Fibroblast of mammary gland (primary cell): ENCODE results near the gene NCLN.
"Not testable (repeated sequence)": the region's sequence is repeated elsewhere in the genome, so short reads cannot be mapped to it uniquely, and the experiment has no call there.

Experiments
- DNase-seq: peaks from one replicate; pipeline ENCODE4 v3.0.0-alpha.2; 2010; ENCODE audit warnings: low read depth
- H3K4me3 ChIP-seq: 2 replicates; pipeline ENCODE4 v1.5.1; 2011; ENCODE audit warnings: low read depth, mild to moderate bottlenecking, low read length, moderate library complexity; ENCODE audit not compliant: control insufficient read depth
- TF ChIP-seq, protein P1 (sequence below): conservative IDR thresholded peaks from 2 replicates; pipeline ENCODE4 v1.5.1; 2011; ENCODE audit warnings: low read depth, low read length, inconsistent platforms; ENCODE audit not compliant: control insufficient read depth, insufficient read depth

NCLN gene

DNA sequence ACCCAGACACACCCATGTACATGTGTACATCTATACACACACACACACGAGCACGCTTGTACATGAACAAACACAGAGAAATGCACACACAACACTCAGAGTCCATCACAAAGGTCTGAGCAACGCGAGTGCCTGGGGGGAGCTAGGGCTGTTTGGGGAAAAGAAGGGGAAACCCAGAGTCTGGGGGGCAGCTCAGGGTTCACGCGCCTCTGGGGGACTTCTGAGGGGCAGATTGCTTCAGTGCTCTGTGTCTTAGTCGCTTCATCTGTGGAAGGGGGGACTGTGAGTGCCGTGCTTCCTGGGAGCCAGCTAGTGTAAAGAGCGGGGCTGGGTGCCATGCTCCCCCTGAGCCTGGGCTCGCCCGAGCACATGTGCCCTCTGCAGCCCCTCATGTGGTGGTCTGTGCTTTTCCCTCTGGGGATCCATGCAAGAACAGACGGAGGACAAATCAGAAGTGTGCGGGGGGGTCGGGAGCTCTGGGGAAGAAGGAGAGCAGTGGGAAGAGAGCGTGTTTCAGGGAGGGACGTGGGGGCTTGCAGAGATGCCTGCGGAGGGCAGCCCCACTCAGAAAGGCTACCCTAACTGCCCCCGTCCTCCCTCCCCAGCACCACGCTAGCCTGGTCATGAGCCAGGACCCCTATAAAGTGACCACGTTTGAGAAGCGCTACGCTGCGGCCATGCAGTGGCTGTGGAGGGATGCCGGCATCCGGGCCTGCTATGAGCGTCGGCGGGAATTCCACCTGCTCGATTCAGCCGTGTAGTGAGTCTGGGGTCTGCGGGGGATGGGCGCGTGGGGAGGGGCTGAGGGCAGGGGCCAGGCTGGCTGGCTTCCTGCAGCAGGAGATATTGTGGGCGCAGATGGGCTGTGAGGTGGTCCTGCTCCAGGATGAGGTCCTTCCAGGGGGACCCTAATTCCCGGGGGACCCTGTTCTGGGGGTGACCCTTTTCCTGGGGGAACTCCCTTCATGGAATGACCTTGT lies 35.9 kb upstream of the NCLN start:
- DNase-seq: no peak
- TF ChIP-seq, protein P1, sequence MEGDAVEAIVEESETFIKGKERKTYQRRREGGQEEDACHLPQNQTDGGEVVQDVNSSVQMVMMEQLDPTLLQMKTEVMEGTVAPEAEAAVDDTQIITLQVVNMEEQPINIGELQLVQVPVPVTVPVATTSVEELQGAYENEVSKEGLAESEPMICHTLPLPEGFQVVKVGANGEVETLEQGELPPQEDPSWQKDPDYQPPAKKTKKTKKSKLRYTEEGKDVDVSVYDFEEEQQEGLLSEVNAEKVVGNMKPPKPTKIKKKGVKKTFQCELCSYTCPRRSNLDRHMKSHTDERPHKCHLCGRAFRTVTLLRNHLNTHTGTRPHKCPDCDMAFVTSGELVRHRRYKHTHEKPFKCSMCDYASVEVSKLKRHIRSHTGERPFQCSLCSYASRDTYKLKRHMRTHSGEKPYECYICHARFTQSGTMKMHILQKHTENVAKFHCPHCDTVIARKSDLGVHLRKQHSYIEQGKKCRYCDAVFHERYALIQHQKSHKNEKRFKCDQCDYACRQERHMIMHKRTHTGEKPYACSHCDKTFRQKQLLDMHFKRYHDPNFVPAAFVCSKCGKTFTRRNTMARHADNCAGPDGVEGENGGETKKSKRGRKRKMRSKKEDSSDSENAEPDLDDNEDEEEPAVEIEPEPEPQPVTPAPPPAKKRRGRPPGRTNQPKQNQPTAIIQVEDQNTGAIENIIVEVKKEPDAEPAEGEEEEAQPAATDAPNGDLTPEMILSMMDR: no peak
- H3K4me3 ChIP-seq: no peak overlapping the region

DNA sequence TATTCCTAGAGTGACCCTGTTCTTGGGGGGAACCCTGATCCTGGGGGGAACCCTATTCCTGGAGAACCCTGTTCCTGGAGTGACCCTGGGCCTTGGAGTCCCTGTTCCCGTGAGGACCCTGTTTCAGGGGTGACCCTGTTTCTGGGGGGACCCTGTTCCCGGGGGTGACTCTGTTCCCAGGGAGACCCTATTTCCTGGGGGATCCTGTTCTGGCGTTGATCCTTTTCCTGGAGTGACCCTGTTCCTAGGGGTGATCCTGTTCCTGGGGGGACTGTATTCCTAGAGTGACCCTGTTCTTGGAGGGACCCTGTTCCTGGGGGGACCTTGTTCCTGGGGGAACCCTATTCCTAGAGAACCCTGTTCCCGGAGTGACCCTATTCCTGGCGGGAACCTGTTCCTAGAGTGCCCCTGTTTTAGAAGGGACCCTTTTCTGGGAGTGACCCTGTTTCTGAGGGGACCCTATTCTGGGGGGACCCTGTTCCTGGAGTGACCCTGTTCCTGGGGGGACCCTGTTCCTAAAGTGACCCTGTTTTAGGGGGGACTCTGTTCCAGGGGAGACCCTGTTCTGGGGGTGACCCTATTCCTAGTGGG lies 34.9 kb upstream of the NCLN start:
- no peak overlapping the region for H3K4me3 ChIP-seq
- DNase-seq: no peak
- TF ChIP-seq, protein P1: no peak

DNA sequence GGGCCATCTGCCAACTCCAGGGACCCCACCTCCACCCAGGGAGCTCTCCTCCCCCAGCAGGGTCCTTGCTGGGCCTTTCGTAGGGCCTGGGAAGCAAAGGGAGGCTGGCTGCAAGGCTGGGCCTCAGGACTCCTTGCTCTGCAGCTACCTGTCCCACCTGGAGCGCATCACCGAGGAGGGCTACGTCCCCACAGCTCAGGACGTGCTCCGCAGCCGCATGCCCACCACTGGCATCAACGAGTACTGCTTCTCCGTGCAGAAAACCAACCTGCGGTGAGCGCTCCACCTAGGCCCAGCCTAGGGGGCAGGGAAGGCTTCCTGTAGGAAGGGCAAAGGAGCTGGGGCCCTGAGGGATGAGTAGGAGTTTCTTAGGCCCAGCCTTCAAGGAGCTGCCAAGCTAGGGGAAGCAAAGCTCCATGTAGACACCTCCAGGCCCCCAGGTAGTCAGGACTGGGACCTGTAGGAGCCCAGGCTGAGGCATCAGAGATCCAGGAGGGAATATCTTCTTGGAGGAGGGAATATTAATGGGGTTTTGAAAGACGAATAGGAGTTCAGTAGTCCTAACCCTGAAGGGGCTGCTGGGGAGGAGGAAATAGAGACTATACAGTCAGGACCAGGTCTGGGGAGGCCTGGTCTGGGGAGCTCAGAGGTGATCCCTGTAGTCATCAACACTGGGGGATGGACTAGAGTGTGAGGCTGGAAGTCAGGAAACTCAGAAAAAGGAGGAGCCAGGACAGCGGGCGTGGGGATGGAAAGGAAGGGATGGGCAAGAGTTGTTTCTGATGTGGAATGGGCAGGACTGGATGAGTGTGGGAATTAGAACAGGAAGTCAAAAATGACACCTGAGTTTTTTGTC lies 33.9 kb upstream of the NCLN start:
- no peak for DNase-seq
- TF ChIP-seq, protein P1: no peak
- H3K4me3 ChIP-seq: no peak overlapping the region

DNA sequence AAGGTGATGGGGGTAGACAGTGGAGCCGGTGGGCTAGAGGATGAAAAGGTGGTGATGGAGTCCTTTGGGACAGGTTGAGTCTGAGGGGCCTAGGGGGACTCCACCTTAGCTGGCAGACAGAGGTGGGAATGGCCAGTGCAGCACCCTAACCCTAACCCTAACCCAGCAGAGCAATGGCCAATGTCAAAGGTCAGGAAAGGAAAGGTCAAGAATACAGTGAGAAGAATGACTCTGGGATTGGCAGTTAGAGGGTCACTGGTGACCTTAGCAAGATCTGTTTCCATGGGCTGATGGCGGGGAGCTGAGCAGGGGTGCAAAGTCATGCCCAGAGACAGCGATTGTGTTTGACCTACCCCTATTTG lies 33.3 kb upstream of the NCLN start:
- TF ChIP-seq, protein P1: no peak
- no peak overlapping the region for H3K4me3 ChIP-seq
- DNase-seq: no peak

DNA sequence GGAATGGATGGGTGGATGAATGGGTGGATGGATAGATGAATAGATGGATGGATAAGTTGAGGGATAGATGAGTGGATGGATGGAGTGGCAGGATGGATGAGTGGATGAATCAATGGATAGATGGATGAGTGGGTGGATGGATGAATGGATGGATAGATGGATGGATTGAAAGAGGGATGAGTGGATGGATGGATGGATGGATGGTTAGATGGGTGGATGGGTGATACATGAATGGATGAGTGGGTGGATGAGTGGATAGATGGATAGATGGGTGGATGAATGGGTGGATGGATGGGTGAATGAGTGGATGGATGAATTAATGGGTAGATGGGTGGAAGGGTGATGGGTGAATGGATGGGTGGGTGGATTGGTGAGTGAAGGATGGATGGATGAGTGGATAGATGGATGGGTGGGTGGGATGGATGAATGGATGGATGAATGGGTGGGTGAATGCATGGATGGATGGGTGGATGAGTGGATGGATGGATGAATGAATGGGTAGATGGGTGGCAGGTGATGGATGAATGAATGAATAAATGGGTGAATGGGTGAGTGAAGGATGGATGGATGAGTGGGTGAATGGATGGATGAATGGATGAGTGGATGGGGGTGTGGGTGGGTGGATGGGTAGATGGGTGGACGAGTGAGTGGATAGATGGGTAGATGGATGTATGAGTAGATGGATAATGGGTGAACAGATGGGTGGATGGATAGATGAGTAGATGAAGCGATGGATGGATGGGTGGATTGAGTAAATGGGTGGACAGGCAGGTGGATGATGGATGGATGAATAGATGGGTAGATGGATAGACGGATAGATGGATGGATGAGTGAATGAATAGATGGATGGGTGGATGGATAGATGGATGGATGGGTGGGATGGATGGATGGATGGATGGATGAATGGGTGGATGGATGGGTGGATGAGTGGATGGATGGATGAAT lies 32.2 kb upstream of the NCLN start:
- H3K4me3 ChIP-seq: no peak overlapping the region
- DNase-seq: no peak
- TF ChIP-seq, protein P1: no peak

DNA sequence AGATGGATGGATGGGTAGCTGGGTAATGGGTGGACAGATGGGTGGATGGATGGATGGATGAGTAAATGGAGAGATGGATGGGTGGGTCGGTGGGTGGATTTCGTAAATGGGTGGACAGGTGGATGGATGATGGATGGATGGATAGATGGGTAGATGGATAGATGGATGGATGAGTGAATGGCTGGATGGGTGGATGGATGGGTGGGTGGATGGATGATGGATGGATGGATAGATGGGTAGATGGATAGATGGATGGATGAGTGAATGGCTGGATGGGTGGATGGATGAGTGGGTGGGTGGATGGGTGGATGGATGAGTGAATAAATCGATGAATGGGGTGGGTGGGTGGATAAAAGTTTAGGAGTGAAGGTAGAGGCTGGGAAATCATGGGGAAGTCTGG lies 31.3 kb upstream of the NCLN start:
- not testable (repeated sequence) for DNase-seq, H3K4me3 ChIP-seq
